SK-N-SH (cell line): ENCODE measurements around the gene NUCB1.

Experiments used
- CTCF ChIP-seq: fragments of 200-600 bp; sonication (generic); IDR thresholded peaks from 2 replicates; pipeline ENCODE4 v1.6.1; 2017; ENCODE audit warnings: antibody characterized with exemption, mild to moderate bottlenecking, moderate library complexity
- EP300 ChIP-seq, 2 experiments: IDR thresholded peaks; 2 replicates each; pipeline versions ENCODE4 v1.4.0 to v1.6.1; 2012; ENCODE audit warnings: borderline replicate concordance in 1 of 2, low read depth in 1 of 2, low read length in 1 of 2
- REST ChIP-seq: IDR thresholded peaks from 2 replicates; pipeline ENCODE4 v1.6.1; 2012; ENCODE audit warnings: mild to moderate bottlenecking, low read depth, low read length, moderate library complexity
- RXRA ChIP-seq: IDR thresholded peaks from 2 replicates; pipeline ENCODE4 v1.4.0; 2012; ENCODE audit warnings: low read depth, mild to moderate bottlenecking, borderline replicate concordance
- TEAD4 ChIP-seq: IDR thresholded peaks from 2 replicates; pipeline ENCODE4 v1.4.0; 2012; ENCODE audit warnings: mild to moderate bottlenecking, borderline replicate concordance; ENCODE audit not compliant: insufficient read depth
- ZBTB33 ChIP-seq: IDR thresholded peaks from 2 replicates; pipeline ENCODE4 v1.4.0; 2012; ENCODE audit warnings: low read depth, borderline replicate concordance

- TF ChIP-seq RXRA = no peak
- no peak for TF ChIP-seq CTCF
- TF ChIP-seq REST = no peak
- TF ChIP-seq ZBTB33 = no peak
- TF ChIP-seq EP300 (IDR thresholded peaks at IDR 0.05; ENCODE audit: borderline replicate concordance in 1 of 2, low read depth in 1 of 2, low read length in 1 of 2) = no peak
- TF ChIP-seq TEAD4 = no peak
Measured at GRCh38 chr19:48969276-48970138, 69.4 kb downstream of the NUCB1 start.
